GM12875 (cell line): Measurements from ENCODE around the gene GAPVD1.
"Not testable (repeated sequence)": the region's sequence is repeated elsewhere in the genome, so short reads cannot be mapped to it uniquely, and the experiment has no call there.

Experiments
- H3K4me3 ChIP-seq: one replicate; pipeline ENCODE4 v1.5.1; 2011; ENCODE audit warnings: low read depth, low read length, control low read depth
- CTCF ChIP-seq: IDR thresholded peaks from 2 replicates; pipeline ENCODE4 v1.5.1; 2011; ENCODE audit warnings: low read depth, mild to moderate bottlenecking, control low read depth, inconsistent platforms, low read length, moderate library complexity, borderline replicate concordance; ENCODE audit not compliant: insufficient read depth

Gene GAPVD1

GRCh38 chr9:125399666-125400065, 138.0 kb downstream of the GAPVD1 start:
- no peak overlapping the region for H3K4me3 ChIP-seq
- no peak for TF ChIP-seq CTCF

GRCh38 chr9:125400232-125400631, 138.6 kb downstream of the GAPVD1 start:
- H3K4me3 ChIP-seq = not testable (repeated sequence)

- TF ChIP-seq CTCF = no peak
- no peak overlapping the region for H3K4me3 ChIP-seq
Observed at GRCh38 chr9:125400725-125401716, 139.4 kb downstream of the GAPVD1 start.

GRCh38 chr9:125404733-125405132, 143.1 kb downstream of the GAPVD1 start:
- TF ChIP-seq CTCF = no peak
- no peak overlapping the region for H3K4me3 ChIP-seq

- H3K4me3 ChIP-seq = no peak overlapping the region
- no peak for TF ChIP-seq CTCF
Observed at GRCh38 chr9:125405938-125406809, 144.5 kb downstream of the GAPVD1 start.

- H3K4me3 ChIP-seq = no peak overlapping the region
- TF ChIP-seq CTCF = no peak
Observed at GRCh38 chr9:125406810-125407087, 145.1 kb downstream of the GAPVD1 start.

- TF ChIP-seq CTCF = no peak
- peak overlapping the region; percentile 72 for H3K4me3 ChIP-seq
Observed at GRCh38 chr9:125407432-125407973, 145.9 kb downstream of the GAPVD1 start.
